Mesendoderm (in vitro differentiated cells): ENCODE data around the gene FMNL3.

Experiments used
- DNase-seq: peaks from one replicate; pipeline ENCODE4 v3.0.0; 2013
- H2AK5ac ChIP-seq: 2 replicates; pipeline ENCODE4 v1.6.1; 2013; ENCODE audit warnings: low read length, inconsistent platforms
- H2BK120ac ChIP-seq: 2 replicates; pipeline ENCODE4 v1.6.1; 2013; ENCODE audit warnings: low read depth, mild to moderate bottlenecking, low read length, moderate library complexity, mixed read lengths
- H2BK15ac ChIP-seq: replicated peaks from 2 replicates; pipeline ENCODE4 v1.6.1; 2013; ENCODE audit warnings: low read depth, mild to moderate bottlenecking, moderate library complexity
- H2BK5ac ChIP-seq: 2 replicates; pipeline ENCODE4 v1.6.1; 2013; ENCODE audit warnings: low read length, inconsistent platforms
- H3K18ac ChIP-seq: 2 replicates; pipeline ENCODE4 v1.6.1; 2013; ENCODE audit warnings: mild to moderate bottlenecking, low read length, mixed read lengths
- H3K23ac ChIP-seq: one replicate; pipeline ENCODE4 v1.6.1; 2013; ENCODE audit warnings: low read length
- H3K27ac ChIP-seq: 2 replicates; pipeline ENCODE4 v1.5.1; 2013; ENCODE audit warnings: low read depth, mild to moderate bottlenecking, inconsistent platforms, low read length, moderate library complexity
- H3K27me3 ChIP-seq: 2 replicates; pipeline ENCODE4 v1.6.1; 2013; ENCODE audit warnings: low read length, control low read depth, mild to moderate bottlenecking, inconsistent platforms; ENCODE audit not compliant: insufficient read depth, poor library complexity
- H3K36me3 ChIP-seq: 2 replicates; pipeline ENCODE4 v1.6.1; 2013; ENCODE audit warnings: low read length, inconsistent platforms; ENCODE audit not compliant: control insufficient read depth, insufficient read depth
- H3K4ac ChIP-seq: one replicate; pipeline ENCODE4 v1.6.1; 2013; ENCODE audit warnings: low read depth, mild to moderate bottlenecking, low read length, moderate library complexity
- H3K4me1 ChIP-seq: 2 replicates; pipeline ENCODE4 v1.6.1; 2013; ENCODE audit warnings: low read depth, low read length, inconsistent platforms; ENCODE audit not compliant: control insufficient read depth
- H3K4me2 ChIP-seq: 2 replicates; pipeline ENCODE4 v1.6.1; 2013; ENCODE audit warnings: low read length
- H3K4me3 ChIP-seq: 2 replicates; pipeline ENCODE4 v1.5.1; 2013; ENCODE audit warnings: mild to moderate bottlenecking, low read length
- H3K56ac ChIP-seq: one replicate; pipeline ENCODE4 v1.6.1; 2013; ENCODE audit warnings: low read length
- H3K79me1 ChIP-seq: 2 replicates; pipeline ENCODE4 v1.6.1; 2013; ENCODE audit warnings: low read length, inconsistent platforms
- H3K79me2 ChIP-seq: 2 replicates; pipeline ENCODE4 v1.6.1; 2013; ENCODE audit warnings: mild to moderate bottlenecking, low read length; ENCODE audit not compliant: control insufficient read depth, insufficient read depth
- H3K9ac ChIP-seq: 2 replicates; pipeline ENCODE4 v1.6.1; 2013; ENCODE audit warnings: low read length, inconsistent platforms
- H4K5ac ChIP-seq: one replicate; pipeline ENCODE4 v1.6.1; 2013; ENCODE audit warnings: low read length
- H4K8ac ChIP-seq: one replicate; pipeline ENCODE4 v1.6.1; 2013; ENCODE audit warnings: low read depth, mild to moderate bottlenecking, control low read depth, low read length, moderate library complexity
- WGBS: extraction: QIAGEN DNeasy Blood & Tissue Kit; methylation state at CpG from one replicate; pipeline ENCODE4 v1.1.7; 2013; ENCODE audit warnings: low lambda C conversion rate, missing lambda C conversion rate; ENCODE audit not compliant: insufficient coverage; ENCODE audit errors: extremely low coverage; 5-methylcytosine and 5-hydroxymethylcytosine counted together

Gene FMNL3

GRCh38 chr12:49631336-49631907, 75.8 kb downstream of the FMNL3 start:
- no peak overlapping the region for H3K27ac ChIP-seq
- no peak overlapping the region for H3K18ac ChIP-seq
- no peaks in the 10 kb centered on the region for H3K79me2 ChIP-seq
- no peaks in the 10 kb centered on the region for H3K79me1 ChIP-seq
- H4K5ac ChIP-seq = no peak overlapping the region
- H2BK5ac ChIP-seq = no peak overlapping the region
- no peaks in the 10 kb centered on the region for H3K36me3 ChIP-seq
- no peak overlapping the region for H2BK120ac ChIP-seq
- no peak overlapping the region for H3K4me3 ChIP-seq
- H3K4ac ChIP-seq = no peak overlapping the region
- H3K56ac ChIP-seq = no peak overlapping the region
- WGBS = no CpG with 5 or more reads among the region's 6 CpGs
- H3K4me1 ChIP-seq = peaks cover 2% of the 10 kb centered on the region
- no peak overlapping the region for H2AK5ac ChIP-seq
- no peak overlapping the region for H3K23ac ChIP-seq
- H4K8ac ChIP-seq = no peak overlapping the region
- no peaks in the 10 kb centered on the region for H3K27me3 ChIP-seq
- H3K4me2 ChIP-seq = no peak overlapping the region
- H3K9ac ChIP-seq = no peak overlapping the region
- DNase-seq = no peak
- H2BK15ac ChIP-seq = no peak overlapping the region

GRCh38 chr12:49627752-49628360, 79.3 kb downstream of the FMNL3 start:
- WGBS = no CpG with 5 or more reads among the region's 3 CpGs
- H3K9ac ChIP-seq = no peak overlapping the region
- H4K8ac ChIP-seq = no peak overlapping the region
- H3K79me1 ChIP-seq = no peaks in the 10 kb centered on the region
- no peak overlapping the region for H3K18ac ChIP-seq
- H2AK5ac ChIP-seq = no peak overlapping the region
- DNase-seq = no peak
- H3K56ac ChIP-seq = no peak overlapping the region
- no peak overlapping the region for H2BK15ac ChIP-seq
- H2BK120ac ChIP-seq = no peak overlapping the region
- no peaks in the 10 kb centered on the region for H3K79me2 ChIP-seq
- H3K4me3 ChIP-seq = no peak overlapping the region
- no peak overlapping the region for H3K4ac ChIP-seq
- H4K5ac ChIP-seq = no peak overlapping the region
- H3K36me3 ChIP-seq = no peaks in the 10 kb centered on the region
- peaks cover 2% of the 10 kb centered on the region for H3K4me1 ChIP-seq
- H3K27ac ChIP-seq = no peak overlapping the region
- H2BK5ac ChIP-seq = no peak overlapping the region
- no peak overlapping the region for H3K4me2 ChIP-seq
- no peak overlapping the region for H3K23ac ChIP-seq
- H3K27me3 ChIP-seq = no peaks in the 10 kb centered on the region

- WGBS = no CpG with 5 or more reads among the region's 1 CpG
Measured at GRCh38 chr12:49626836-49627235, 80.4 kb downstream of the FMNL3 start.

GRCh38 chr12:49626169-49626835, 80.9 kb downstream of the FMNL3 start:
- Histone ChIP-seq H2BK120ac (no peak overlapping the region), H3K4me3 (no peak overlapping the region), H3K56ac (no peak overlapping the region), H3K27ac (no peak overlapping the region), H3K36me3 (no peaks in the 10 kb centered on the region), H3K27me3 (no peaks in the 10 kb centered on the region), H2AK5ac (no peak overlapping the region), H2BK15ac (no peak overlapping the region), H3K4ac (no peak overlapping the region), H4K8ac (no peak overlapping the region), H4K5ac (no peak overlapping the region), H3K9ac (no peak overlapping the region), H2BK5ac (no peak overlapping the region), H3K4me2 (no peak overlapping the region), H3K23ac (no peak overlapping the region), H3K18ac (no peak overlapping the region), H3K79me2 (no peaks in the 10 kb centered on the region), H3K4me1 (peaks cover 6% of the 10 kb centered on the region), H3K79me1 (no peaks in the 10 kb centered on the region)
- DNase-seq = no peak
- whole genome bisulfite sequencing = no CpG with 5 or more reads among the region's 6 CpGs

More at GRCh38 chr12:49626836-49627235, 80.4 kb downstream of the FMNL3 start:
- H4K8ac ChIP-seq = no peak overlapping the region
- H3K27ac ChIP-seq = no peak overlapping the region
- no peak overlapping the region for H2AK5ac ChIP-seq
- H3K4me1 ChIP-seq = peaks cover 6% of the 10 kb centered on the region
- no peaks in the 10 kb centered on the region for H3K79me2 ChIP-seq
- no peak overlapping the region for H3K9ac ChIP-seq
- peak; percentile 69 for DNase-seq
- H3K4me3 ChIP-seq = no peak overlapping the region
- no peak overlapping the region for H3K4ac ChIP-seq
- no peak overlapping the region for H3K18ac ChIP-seq
- H3K23ac ChIP-seq = no peak overlapping the region
- H2BK15ac ChIP-seq = no peak overlapping the region
- H3K27me3 ChIP-seq = no peaks in the 10 kb centered on the region
- no peak overlapping the region for H3K56ac ChIP-seq
- H2BK5ac ChIP-seq = no peak overlapping the region
- H4K5ac ChIP-seq = no peak overlapping the region
- no peaks in the 10 kb centered on the region for H3K36me3 ChIP-seq
- H2BK120ac ChIP-seq = no peak overlapping the region
- H3K4me2 ChIP-seq = no peak overlapping the region
- H3K79me1 ChIP-seq = no peaks in the 10 kb centered on the region

GRCh38 chr12:49624921-49625577, 82.2 kb downstream of the FMNL3 start:
- Histone ChIP-seq H3K9ac (no peak overlapping the region), H4K5ac (no peak overlapping the region), H3K18ac (no peak overlapping the region), H3K79me2 (no peaks in the 10 kb centered on the region), H3K27ac (no peak overlapping the region), H2BK15ac (no peak overlapping the region), H3K79me1 (no peaks in the 10 kb centered on the region), H2BK5ac (no peak overlapping the region), H3K4me3 (no peak overlapping the region), H3K4me2 (no peak overlapping the region), H3K27me3 (no peaks in the 10 kb centered on the region), H3K23ac (no peak overlapping the region), H2AK5ac (no peak overlapping the region), H3K56ac (no peak overlapping the region), H2BK120ac (no peak overlapping the region), H4K8ac (no peak overlapping the region), H3K4ac (no peak overlapping the region), H3K4me1 (peaks cover 6% of the 10 kb centered on the region), H3K36me3 (no peaks in the 10 kb centered on the region)
- WGBS = no CpG with 5 or more reads among the region's 4 CpGs
- DNase-seq = no peak
